Head of caudate nucleus (tissue), 42 donors: Measurements from ENCODE around the gene ARL8B.
A peak's percentile ranks its signal among the peaks of the same experiment; 100 is the strongest.
"Not testable (repeated sequence)": the region's sequence is repeated elsewhere in the genome, so short reads cannot be mapped to it uniquely, and the experiment has no call there.

Experiments
- DNase-seq, 42 donors: peaks; one replicate each; pipeline versions ENCODE4 v3.0.0 to v3.0.0-alpha.2; 2020 to 2021; ENCODE audit warnings: mixed read lengths in 7 of 42
- intact Hi-C: fragments of 100-400 bp; cut with DNase I; formaldehyde crosslinking; loops from one replicate; pipeline ENCODE4 v1.15.0; 2022

The ARL8B gene

DNA sequence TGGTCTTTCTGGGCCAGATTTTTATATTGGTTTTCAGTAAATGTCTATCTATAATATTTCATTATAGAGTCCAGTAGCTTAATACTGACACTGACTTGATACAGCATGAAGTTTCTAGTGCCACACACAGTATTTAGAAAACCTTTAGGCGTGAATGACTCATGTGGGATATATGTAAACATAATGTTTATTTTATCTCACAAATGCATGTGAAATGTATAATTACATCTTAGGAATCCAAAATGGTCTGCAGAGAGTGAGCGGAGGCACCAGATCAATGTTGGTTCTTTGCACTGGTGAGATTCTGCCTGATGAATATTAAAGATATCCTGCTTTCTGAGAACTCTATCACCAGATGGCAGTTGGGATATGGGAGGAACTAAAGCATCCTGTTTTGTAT is 56.9 kb downstream of the ARL8B start:
- intact Hi-C loops, DNase-seq: not testable (repeated sequence)

DNA sequence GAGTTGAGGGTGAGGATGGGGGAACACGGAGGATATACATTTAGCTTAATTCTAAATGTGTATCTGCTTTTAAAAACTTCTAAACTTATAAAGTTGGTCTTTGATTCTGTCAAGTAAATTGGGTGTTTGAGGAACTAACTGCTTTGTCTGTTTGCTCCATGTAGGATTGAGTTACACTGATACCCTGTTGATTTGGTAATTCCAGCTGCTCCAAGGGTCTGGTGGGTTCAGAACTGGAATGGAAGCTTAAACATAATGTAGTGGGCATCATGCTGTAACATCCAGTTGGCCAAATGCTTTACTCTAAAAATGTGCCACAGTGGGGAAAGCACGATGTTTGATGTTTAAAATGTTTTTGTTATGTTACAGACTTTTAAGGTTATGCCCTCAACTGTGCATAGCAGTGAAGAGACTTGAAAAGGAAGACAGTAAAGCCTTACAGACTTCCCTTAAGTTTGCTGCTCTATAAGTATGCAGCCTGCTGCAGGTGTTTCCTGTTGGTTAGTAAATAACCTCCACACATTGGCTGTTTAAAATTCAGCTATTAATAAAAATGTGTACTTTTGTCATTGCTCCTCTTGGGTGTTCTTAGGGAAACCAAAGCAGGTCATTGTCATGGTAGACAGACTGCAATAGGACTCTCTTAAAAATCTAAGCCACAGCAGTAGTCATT is 59.5 kb downstream of the ARL8B start:
- DNase-seq, result no peak
- intact Hi-C loops, result no loop called here

DNA sequence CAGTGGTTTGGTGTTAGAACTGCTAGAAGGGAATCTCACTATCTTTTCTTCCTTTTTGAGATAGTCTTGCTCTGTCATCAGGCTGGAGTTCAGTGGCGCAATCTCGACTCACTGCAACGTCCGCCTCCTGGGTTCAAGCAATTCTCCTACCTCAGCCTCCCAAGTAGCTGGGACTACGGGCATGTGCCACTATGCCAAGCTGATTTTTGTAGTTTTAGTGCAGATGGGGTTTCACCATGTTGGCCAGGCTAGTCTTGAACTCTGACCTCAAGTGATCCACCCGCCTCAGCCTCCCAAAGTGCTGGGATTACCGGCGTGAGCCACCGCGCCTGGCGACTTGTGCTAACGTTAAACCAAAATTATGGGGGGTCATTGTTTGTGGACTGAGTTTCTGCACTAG is 61.6 kb downstream of the ARL8B start:
- DNase-seq, intact Hi-C loops: not testable (repeated sequence)

DNA sequence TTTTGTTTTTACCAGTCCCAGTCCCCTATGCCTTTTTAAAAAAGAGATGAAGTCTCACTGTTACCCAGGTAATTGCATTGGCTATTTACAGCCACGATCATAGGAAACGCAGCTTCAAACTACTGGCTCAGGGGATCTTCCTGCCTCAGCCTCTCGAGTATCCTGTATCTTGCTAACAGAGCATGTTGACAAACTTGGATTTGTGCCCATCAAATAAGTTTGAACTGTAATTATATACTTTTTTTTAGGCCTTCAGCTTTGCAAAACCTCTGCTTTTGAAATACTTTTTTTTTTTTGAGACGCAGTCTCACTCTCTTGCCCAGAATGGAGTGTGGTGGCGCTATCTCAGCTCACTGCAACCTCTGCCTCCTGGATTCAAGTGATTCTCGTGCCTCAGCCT is 62.4 kb downstream of the ARL8B start:
- intact Hi-C loops, result no loop called here

DNA sequence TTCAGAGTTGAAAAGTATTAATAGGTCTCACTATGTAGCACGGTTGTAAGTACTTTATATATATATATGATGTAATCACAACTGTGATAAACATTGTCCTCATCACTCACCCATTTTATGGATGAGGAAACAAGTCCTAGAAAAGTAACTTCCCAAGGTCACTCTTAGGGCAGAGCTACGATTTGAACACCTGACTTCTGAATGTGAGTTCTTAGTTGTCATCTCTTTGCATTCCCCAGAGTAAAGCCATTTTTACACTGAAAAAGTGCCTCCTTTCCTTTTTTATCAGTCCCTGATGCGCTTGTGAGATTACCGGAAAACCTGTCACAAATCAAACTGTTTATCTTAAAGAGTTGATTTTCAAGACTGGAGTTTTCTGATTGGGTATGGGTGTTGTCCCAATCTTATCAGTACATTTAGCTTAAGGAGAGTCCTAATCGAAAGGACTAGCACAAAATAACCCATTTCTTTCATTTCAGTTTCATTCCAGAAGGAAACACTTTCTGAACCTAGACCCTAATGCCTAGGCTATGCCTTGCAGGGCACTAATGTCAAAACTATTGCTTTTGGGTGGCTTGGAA is 63.1 kb downstream of the ARL8B start:
- intact Hi-C loops, result loop anchor here (5.0 kb wide), 1 partner anchor 63 kb away; the partner anchor contains the start of gene ARL8B
- DNase-seq, result no peak

More for the DNA sequence above, 62.4 kb downstream of the ARL8B start:
- no peak for DNase-seq

DNA sequence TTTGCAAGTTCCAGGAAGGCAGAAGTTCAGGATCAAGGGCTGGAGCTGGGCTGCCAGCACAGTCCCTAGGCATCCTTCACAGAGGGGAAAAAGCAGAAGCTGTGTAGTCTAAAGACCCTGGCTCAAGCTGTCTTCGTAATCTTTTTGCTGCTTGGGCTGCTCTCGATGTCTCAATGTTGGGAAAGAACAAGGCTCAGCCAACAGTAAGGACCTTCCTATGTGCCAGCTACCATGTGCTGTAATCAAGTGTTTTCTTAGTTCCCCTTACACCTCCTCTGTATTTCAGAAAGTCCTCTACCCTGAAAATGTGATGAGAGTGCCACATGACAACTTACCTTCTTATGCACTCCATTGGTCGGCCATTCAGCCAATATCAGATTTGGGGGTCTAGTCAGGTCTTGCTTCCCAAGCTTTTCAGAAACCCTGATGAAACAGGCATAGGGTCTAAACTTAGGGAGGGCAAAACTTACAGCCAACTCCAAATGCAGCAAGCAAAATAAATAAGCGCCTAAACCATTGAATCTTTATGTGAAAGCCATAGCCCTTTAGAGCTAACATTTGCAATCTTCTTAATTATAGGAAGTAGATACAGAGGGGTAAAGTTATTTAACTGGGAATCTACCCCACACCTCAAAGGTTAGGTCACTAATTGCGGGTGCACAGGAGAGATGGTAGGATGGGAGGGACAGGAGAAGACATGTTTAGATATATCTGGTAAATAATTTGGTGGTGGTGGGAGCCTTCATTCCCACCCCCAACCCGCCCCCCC is 64.2 kb downstream of the ARL8B start:
- DNase-seq, result peak in 1 of 42 donors; percentile 21
- intact Hi-C loops, result loop anchor here (5.0 kb wide), 1 partner anchor 64 kb away; the partner anchor contains the start of gene ARL8B

DNA sequence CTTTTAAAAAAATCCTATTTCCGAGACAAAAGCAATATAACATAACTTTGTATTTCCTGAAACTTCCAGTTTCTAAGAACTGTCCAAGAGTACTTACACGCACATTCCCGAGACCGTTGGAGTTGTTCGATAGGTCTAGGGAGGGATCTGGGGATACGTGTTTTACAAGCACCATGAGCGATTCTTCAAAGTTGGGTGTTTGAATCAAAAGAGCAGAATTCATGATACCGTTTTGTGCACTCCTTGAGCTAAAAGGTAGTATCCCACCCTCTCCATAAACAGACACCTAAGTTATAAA is 64.7 kb downstream of the ARL8B start:
- intact Hi-C loops, result loop anchor here (5.0 kb wide), 1 partner anchor 65 kb away; the partner anchor contains the start of gene ARL8B

DNA sequence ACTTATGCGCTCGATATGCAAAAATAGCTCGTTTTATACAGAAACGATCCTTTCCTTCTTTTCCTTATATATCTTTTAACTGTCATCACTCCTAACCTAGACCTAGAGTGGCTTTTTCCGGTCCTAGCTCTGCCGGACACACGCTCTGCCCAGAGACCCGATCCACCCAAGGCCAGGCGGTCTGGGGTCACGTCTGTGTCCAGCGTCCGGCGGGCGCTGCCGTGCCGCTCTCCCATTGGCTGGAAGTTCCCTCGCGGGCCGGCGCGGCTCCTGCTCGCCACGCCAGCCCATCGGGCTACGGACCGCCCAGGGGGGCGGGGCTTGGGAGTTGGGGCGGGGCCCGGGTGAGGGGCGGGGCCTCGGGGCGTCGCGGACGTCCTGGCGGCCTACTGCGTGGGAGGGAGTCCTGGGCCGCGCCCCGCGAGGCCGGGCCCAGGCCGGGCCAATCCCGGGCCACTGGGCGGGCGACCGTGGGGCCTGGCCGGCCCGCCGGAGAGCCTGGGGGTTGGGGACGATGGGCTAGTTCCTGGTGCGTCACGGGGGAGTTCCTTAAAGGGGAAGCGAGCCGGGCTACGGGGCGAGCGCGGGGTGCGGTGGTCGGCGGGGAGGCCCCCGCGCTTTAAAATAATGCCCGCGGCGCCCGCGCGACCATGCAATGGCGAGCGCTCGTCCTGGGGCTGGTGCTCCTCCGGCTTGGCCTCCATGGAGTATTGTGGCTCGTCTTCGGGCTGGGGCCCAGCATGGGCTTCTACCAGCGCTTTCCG is 65.2 kb downstream of the ARL8B start, which contains the start of gene EDEM1:
Gene EDEM1, plus strand, starts transcription at position 552 of the 764 bp plus-strand sequence. Its CDS starts 99 bp downstream, at position 651.
- intact Hi-C loops, result loop anchor here (5.0 kb wide), 1 partner anchor 65 kb away; the partner anchor contains the start of gene ARL8B
- peak; percentile 84 to 99 (median 96) for DNase-seq

More for the DNA sequence above, 64.7 kb downstream of the ARL8B start:
- DNase-seq, result no peak

DNA sequence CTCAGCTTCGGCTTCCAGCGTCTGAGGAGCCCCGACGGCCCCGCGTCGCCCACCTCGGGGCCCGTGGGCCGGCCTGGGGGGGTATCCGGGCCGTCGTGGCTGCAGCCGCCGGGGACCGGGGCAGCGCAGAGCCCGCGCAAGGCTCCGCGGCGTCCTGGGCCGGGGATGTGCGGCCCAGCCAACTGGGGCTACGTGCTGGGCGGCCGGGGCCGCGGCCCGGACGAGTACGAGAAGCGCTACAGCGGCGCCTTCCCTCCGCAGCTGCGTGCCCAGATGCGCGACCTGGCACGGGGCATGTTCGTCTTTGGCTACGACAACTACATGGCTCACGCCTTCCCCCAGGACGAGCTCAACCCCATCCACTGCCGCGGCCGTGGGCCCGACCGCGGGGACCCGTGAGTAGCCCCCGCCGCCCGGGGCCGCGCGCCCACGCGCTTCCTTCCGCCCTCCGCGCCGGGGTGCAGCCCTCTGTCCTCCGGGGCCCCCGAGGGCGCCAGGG is 65.9 kb downstream of the ARL8B start:
- peak in 34 of 42 donors; percentile 21 to 64 (median 37) for DNase-seq
- intact Hi-C loops, result loop anchor here (5.0 kb wide), 1 partner anchor 66 kb away; the partner anchor contains the start of gene ARL8B

DNA sequence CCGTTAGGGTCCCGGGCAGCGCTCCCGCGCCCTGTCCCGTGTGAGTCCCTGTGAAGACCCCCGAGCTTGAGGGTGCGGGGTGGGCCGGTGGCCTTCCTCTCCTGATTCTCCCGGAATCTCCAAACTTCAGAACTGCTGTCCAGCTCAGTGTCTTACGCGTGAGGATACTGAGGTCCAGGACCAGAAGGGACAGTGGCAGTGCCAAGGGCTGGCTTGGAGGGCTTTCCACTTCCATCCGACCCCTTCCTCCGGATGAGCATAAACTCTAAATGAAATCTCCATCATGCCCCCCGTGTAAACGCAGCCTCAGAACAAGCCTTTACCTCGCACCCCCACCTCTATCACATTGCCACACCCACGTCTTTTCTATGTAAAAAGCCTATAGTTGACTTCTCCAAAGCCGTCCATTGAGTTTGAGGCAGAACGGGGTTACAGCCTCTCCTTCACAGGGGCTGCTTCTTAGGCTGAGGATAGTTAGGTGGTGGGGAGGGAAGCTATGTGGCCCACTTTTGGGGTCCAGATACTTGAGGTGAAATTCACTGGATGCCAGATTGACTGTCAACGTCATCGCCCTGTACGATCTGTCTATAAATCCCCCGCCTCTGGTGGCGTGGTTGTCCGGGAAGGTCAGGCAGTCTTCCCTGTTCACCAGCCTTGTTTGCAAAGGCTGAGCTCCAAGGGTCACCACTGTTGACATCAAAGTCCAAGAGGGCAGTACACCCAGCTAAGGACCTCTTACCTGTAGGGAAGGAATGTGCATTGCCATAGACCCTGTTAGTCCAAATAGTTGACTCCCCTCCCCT is 66.5 kb downstream of the ARL8B start:
- DNase-seq, result peak in 6 of 42 donors; percentile 10 to 19 (median 13)
- intact Hi-C loops, result loop anchor here (5.0 kb wide), 1 partner anchor 66 kb away; the partner anchor contains the start of gene ARL8B

DNA sequence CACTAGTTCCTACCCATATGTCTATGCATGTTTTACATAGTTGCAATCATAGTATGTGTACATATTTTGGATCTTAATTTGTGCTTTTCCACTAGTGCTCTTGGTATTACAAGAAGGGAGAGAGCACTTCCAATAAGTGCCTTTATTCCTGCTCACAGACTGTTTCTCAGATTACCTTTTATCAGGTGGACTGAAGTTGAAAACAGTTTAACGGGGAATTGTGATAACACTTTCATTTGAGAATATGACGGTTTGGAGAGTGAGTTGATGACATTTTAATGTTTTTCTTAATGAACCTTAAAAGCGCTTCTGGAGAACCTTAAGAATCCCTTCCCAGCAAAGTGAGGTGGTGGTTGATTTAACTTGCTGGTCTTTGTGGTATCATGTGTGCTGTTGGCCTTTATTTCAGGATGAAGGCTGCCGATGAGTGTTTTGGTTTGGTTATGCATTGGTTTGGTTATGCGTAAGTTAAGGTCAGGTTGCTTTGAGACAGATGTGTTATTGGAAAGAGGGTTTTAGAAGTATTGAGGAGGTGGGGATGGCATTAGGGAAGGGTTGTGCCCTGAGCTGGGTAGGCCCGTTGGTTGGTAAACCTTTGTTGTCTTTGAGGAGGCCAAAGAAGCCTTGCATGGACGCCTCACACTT is 68.2 kb downstream of the ARL8B start:
- intact Hi-C loops, result no loop called here
- no peak for DNase-seq

DNA sequence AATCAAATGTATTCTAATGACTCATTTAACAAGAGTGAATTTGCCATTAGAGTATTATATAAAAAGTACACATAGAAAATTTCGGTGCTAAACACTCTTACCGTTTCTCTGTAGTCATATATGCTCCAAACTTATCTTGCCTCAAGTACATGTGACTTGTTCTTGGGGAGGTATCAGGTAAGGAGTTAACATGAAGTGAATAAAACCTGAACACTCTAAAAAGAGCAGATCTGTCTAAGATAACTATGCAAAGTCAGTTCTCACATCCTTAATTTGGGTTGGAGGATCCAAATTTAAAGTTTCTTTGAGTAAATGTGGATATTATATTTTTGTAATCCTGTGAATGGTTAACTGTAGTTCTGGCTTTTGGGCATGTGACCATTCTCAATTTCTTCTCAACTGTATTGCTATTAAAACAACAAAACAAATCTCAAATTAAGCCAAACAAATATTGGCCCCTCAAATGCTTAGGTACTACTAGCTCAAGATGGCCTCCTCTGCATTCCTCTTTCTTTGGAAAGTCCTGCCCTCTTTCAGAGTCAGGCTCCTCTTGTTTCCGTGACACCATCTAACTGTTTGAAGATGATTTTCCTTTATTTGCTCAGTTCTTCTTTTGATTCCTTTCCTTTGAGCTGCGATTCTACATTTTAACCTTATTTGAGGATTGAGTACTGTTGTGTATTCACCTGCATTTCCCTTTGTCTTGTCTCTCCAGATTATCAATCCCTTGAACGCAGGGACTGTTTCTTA is 69.6 kb downstream of the ARL8B start:
- DNase-seq, result no peak
- intact Hi-C loops, result no loop called here

DNA sequence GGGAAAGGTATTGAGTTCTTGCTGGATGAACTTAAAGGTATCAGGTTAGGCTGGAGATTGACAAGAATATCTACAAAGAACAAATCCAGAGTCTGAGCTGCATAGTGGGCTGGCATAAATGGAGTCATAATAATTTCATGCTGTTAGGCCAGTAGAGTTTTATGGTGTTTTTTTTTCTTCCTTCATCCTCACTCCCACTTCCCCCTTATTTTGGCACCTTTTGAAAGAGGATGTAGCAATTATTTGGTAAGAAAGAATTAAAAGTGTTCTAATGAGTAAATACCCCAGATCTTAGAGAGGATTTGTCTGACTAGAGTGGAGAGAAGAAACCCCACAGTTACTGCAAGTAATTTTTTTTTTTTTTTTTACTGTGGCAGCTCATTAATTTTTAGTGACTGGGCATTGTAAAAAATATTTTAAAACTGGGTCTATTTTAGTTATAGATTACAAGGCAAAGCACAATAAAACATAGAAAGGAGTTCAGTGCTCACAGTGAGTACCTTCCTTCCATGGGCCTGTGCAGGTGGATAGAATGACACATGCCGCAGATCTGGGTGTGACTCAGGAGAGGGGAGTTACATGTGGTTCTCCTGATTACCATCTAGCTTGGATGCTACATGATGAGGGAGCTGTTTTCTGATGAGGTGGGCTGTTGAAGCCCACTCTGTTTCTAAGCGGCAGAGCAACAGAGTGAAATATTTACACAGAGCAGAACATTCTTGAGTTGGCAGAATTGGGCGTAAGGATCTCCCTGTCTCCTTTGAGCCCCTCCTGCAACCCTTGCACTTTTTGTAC is 70.7 kb downstream of the ARL8B start:
- no peak for DNase-seq
- intact Hi-C loops, result no loop called here

DNA sequence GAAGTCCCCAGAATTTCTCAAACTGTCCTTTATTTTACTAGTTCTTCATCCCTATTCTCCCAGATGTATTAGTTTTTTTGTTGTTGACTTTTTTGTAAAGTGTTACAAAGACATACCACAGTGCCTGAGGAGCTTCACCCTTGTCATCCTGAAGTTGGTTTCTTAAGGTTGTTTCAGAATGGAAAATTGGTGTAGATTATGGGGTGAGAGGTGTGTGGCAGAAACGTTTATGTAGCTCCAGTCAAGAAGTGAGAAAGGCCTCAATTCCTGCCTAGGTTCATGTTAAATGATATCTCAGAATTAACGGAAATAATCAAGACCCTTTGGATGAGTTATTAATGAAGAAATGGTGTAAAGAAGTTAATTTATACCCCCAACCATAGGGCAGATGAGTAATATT is 72.2 kb downstream of the ARL8B start:
- intact Hi-C loops, result no loop called here
- no peak for DNase-seq

DNA sequence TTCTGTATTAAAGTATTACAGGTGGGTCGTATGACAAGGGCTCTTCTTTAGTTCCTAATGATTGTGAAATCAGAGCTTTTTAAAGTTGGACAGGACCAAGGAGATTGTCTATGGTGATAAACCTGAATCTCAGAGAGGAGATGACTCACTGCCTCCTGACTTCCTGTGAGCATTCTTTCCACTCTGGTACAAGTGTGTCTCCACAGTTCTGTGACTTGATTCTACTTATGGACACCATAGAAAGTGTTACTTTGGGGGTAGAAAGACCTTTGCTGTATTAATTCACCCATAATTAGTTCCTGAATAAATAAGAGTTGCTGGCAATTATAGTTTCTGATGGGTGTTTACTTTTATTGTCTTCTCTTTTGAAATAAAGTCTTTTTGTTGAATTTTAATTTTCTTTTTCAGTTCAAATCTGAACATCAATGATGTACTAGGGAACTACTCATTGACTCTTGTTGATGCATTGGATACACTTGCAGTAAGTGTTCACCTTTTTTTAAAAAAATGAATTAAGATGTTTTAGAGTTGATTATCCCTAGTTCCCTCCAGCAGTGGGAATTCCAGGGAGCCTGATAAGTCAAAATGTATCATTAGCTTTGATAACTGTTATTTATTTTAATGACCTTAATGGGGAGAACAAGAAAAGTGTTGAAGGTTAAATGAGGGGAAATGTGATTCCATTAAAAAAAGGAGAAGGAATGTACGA is 72.9 kb downstream of the ARL8B start:
- intact Hi-C loops, result no loop called here
- peak in 5 of 42 donors; percentile 10 to 37 (median 30) for DNase-seq
